ENCODE measurements around the gene CNTNAP2.

The CNTNAP2 gene

DNA sequence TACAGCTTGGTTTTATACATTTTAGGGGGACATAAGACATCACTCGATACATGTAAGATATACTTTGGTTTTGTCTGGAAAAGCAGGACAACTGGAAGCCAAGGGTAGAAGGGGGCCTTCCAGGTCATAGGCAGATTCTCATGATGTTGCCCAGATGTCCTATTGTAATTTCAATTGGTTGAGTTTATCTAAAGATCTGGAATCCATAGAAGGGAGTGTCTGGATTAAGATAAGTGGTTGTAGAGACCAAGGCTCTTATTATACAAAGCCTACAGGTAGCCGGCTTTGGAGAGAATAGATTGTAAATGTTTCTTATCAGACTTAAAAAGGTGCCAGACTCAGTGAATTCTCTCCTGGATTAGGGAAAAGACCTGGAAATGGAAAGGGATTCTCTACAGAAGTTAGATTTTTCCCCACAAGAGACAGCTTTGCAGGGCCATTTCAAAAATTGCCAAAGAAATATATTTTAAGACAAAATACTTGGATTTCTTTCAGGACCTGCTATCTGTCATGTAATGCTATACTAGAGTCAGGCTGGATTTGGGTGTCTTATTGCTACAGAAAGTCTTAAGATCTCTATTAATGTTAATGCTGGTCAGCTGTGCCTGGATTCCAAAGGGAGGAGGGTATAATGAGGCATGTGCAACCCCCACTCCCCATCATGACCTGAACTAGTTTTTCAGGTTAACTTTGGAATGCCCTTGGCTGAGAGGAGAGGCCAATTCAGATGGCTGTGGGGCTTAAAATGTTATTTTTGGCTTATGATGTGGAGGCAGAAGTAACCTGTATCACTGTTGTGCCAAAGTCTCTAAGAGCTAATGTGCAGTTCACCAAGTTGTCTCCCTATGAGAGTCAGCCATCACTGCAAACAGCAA lies 1962.8 kb downstream of the CNTNAP2 start:
- no peak for TF ChIP-seq JUND (IDR thresholded peaks at IDR 0.05; ENCODE audit: low read depth)
- no peak for DNase-seq (ENCODE audit: low read depth in 1 of 2, low spot score in 1 of 2)
- in situ Hi-C loops (cut with HindIII; ENCODE audit: low pct_unique_long_range_greater_than_20kb, low sequenced_read_pairs): no loop called here

DNA sequence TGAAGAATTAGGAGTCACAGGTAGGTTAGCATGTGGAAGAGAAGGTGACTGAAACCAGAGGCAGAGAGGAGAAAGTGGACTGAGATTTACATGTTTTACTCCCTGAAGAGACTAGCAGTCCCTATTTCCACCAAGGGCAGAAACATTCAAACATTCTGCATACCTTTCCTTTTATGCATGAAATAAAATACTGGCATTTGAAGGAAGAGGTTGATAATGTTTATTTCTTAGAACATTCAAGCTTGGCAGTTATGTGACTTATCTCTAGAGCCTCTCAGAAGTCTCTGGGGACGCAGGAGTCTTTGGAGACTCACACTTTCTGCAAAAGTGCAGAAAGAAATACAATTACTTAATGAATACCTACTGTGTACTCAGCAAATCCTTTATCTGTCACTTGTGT lies 1966.8 kb downstream of the CNTNAP2 start:
- TF ChIP-seq JUND (IDR thresholded peaks at IDR 0.05; ENCODE audit: low read depth): no peak
- in situ Hi-C loops (cut with HindIII; ENCODE audit: low pct_unique_long_range_greater_than_20kb, low sequenced_read_pairs): no loop called here
- no peak for DNase-seq (ENCODE audit: low read depth in 1 of 2, low spot score in 1 of 2)

DNA sequence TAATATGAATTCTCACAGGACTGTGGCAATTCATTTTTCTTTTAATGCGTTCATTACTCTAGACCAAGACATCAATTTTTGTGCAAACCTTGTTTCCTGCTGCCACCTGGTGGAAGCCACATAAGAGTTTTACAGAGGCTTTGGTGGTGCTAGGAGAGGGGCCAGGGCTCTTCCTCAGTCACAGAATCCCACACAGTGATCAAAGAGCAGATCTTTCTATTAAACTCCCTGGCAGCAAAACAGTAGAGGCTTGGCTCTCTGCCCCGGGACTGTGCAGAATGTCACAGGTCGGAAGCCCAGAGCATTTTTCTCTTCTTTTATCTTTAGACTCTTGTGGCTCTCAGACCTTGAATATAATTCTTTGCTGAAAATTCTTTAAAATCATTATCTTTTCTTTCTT lies 1967.5 kb downstream of the CNTNAP2 start:
- peak; percentile 4 to 70 for DNase-seq (ENCODE audit: low read depth in 1 of 2, low spot score in 1 of 2)
- no peak for TF ChIP-seq JUND (IDR thresholded peaks at IDR 0.05; ENCODE audit: low read depth)
- in situ Hi-C loops (cut with HindIII; ENCODE audit: low pct_unique_long_range_greater_than_20kb, low sequenced_read_pairs): no loop called here

DNA sequence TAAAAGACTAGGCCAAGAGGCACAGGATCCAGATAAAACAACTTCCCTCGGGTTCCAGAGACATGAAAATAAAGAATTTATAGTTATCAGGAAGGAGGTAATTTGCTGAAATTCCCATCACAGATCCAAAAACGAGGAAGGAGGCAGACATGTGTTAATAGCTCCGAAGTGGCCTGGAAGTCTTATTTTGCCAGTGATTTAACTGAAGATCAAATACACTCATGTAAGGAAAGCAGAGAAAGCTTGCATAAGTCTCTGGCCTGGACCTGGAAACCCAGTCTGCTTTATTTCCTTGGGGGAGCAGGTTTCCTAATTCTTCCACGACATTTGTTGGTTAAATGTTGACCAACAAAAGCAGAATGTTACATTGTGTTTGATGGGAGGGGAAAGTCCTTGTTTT lies 1975.3 kb downstream of the CNTNAP2 start:
- TF ChIP-seq JUND (IDR thresholded peaks at IDR 0.05; ENCODE audit: low read depth): no peak
- DNase-seq (ENCODE audit: low read depth in 1 of 2, low spot score in 1 of 2): no peak
- in situ Hi-C loops (cut with HindIII; ENCODE audit: low pct_unique_long_range_greater_than_20kb, low sequenced_read_pairs): no loop called here

DNA sequence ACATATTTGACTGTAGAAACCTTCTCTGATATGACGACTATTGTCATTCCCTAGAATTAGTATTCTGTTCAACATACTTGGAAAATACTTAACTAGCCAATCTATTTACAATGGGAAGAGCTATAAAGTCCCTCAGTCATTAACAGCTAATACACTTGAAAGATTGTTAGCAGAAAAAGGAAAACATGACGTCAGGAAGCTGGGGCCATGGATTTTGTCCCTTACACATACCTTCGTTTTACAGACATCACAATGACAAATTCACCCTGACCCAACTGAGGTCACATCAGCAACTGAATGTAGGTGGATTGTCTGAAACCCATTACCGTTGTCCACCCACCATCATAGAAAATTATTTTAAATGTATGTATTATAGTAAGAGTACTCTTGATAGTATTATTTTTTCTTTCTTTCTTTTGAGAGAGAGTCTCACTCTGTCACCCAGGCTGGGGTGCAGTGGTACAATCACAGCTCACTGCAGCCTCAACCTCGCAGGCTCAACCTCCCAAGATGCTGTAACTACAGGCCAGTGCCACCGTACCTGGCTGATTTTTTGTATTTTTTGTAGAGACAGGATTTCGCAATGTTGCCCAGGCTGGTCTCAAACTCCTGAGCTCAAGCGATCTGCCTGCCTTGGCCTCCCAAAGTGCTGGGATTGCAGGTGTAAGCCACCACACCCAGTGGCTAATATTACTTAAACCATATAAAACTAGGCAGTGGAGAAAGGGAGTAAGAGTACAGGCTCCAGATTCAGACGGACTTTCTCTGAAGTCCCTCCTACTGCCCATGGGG lies 1977.0 kb downstream of the CNTNAP2 start:
- no peak for DNase-seq (ENCODE audit: low read depth in 1 of 2, low spot score in 1 of 2)
- no peak for TF ChIP-seq JUND (IDR thresholded peaks at IDR 0.05; ENCODE audit: low read depth)
- in situ Hi-C loops (cut with HindIII; ENCODE audit: low pct_unique_long_range_greater_than_20kb, low sequenced_read_pairs): no loop called here

DNA sequence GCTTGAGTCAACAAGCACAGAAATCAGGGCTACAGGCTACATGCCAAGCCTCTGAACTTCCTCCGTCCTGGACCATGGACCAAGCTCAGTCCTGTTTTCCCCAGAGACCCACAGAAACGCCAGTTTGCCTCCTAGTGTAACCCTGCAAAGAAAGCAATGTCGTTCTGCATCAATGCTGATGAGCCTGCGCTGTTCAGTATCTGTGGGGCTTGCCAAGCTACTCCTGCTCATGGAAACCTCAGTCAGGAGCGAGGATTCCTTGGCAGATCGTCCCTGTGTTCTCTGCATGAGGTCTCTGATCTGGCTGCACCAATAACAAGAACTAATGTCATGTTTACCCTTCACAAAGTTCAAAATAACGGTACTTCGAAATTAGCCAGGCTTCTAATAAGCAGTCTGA lies 1978.5 kb downstream of the CNTNAP2 start:
- TF ChIP-seq JUND (IDR thresholded peaks at IDR 0.05; ENCODE audit: low read depth): no peak
- in situ Hi-C loops (cut with HindIII; ENCODE audit: low pct_unique_long_range_greater_than_20kb, low sequenced_read_pairs): no loop called here
- DNase-seq (ENCODE audit: low read depth in 1 of 2, low spot score in 1 of 2): no peak

DNA sequence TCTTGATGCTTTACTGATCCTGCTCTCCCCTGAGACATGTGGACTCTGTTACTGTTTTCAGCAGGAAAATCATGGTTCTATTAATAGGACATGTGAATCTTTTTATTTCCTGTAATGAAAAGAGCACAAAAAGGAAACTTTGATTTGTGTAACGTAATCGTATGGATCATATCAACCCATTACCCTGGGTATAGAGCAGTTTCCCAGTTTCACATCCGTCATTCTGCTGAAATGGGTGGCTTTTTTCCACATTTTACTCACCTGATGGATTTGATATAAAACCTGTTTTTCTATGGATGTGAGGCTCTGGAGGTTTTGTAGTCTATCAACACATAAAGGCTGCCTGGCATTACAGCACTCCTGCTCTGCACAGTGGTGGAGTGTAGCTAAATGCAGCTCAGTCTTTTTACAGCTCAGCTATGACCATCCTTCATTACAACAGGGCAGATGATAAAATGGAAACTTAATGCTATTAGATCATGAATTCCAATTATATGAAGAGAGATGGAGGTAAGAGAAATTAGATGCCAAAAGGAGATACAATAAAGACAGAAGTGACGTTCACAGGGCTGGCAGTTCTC lies 1987.6 kb downstream of the CNTNAP2 start:
- no peak for DNase-seq (ENCODE audit: low read depth in 1 of 2, low spot score in 1 of 2)
- in situ Hi-C loops (cut with HindIII; ENCODE audit: low pct_unique_long_range_greater_than_20kb, low sequenced_read_pairs): no loop called here
- TF ChIP-seq JUND (IDR thresholded peaks at IDR 0.05; ENCODE audit: low read depth): no peak

DNA sequence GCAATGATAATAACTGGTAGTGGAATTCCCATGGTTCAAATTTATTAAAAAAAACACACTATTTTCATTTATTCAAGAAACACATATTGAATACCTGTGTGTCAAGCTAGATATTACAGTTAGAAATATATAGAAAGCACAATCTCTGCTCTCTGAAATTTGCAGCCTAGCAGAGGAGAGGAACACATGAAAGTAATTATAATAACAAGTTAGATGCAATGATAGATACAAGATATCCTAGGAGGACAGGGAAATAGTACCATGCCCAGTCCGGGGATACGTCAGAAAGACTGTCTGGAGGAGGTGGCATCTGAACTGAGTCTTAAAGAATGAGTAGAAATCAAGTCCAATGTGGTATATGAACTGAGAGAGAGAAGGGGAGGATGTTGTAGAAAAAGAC lies 1988.3 kb downstream of the CNTNAP2 start:
- in situ Hi-C loops (cut with HindIII; ENCODE audit: low pct_unique_long_range_greater_than_20kb, low sequenced_read_pairs): no loop called here
- TF ChIP-seq JUND (IDR thresholded peaks at IDR 0.05; ENCODE audit: low read depth): no peak
- DNase-seq (ENCODE audit: low read depth in 1 of 2, low spot score in 1 of 2): no peak

DNA sequence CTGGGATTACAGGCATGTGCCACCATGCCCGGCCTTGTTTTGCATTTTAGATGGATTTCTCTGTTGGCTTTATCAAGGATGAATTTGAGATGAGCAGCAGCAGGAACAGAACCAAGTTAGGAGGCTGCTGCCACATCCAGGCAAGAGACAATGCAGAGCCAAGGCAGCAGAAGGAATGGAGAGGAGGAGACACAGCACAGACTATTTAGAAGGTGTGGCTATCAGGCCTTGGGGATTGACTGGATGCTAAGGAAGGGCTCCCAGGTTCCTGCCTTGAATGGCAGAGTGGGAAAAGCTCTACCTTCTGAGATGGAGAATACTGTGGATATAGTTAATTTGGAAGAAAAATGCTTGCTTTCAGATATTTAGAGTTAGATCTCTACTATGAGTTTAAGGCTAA lies 1989.3 kb downstream of the CNTNAP2 start:
- in situ Hi-C loops (cut with HindIII; ENCODE audit: low pct_unique_long_range_greater_than_20kb, low sequenced_read_pairs): no loop called here
- DNase-seq (ENCODE audit: low read depth in 1 of 2, low spot score in 1 of 2): no peak
- no peak for TF ChIP-seq JUND (IDR thresholded peaks at IDR 0.05; ENCODE audit: low read depth)

DNA sequence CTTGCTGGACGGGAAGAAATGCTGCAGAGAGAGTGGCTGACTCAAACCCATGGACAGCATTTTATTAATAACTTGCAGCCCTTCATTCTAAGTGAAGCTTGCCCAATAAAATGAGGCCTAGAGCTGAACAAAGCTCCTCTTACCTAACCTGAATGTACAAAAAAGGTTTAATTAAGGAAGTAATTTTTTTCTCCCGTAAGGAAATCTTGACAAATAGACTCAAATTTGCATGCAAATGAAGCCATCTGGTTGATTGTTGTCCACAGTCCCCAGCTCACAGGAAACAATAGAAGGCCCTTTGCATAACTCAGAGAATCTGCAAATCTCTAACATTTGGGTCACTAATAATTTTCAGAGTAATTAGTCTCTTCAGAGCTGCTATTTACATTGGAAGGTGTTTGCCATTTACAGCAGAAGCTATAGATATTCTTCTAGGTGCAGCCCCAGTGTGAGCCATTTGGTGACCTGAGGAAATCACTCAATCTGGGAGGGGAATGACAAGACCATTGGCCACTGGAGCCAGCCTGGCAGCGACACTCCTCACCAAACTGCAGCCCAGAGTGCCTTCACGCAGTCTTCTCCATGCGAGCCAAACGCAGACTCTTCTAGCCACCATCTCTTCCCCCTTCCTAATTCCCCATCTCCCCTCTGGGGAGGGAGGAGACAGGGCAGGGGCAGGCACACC lies 1991.0 kb downstream of the CNTNAP2 start:
- TF ChIP-seq JUND (IDR thresholded peaks at IDR 0.05; ENCODE audit: low read depth): no peak
- no peak for DNase-seq (ENCODE audit: low read depth in 1 of 2, low spot score in 1 of 2)
- in situ Hi-C loops (cut with HindIII; ENCODE audit: low pct_unique_long_range_greater_than_20kb, low sequenced_read_pairs): no loop called here

DNA sequence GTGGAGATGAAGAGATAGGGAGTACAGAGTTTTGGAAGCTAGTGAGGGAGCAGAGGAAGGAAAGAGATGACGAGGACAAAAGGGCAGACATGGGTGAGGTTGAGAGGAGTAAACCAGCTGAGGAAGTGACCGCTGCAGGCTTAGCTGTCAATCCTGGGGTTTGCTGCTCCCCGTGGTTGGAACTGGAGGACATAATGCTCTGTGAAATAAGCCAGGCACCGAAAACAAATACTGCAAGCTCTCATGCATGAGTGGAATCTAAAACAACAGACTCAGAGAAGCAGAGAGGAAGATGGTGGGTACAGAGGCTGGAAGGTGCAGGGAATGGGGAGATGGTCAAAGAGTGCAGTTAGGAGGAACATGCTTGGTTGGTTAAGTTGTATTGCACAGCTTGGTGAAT lies 1991.8 kb downstream of the CNTNAP2 start:
- DNase-seq (ENCODE audit: low read depth in 1 of 2, low spot score in 1 of 2): no peak
- TF ChIP-seq JUND (IDR thresholded peaks at IDR 0.05; ENCODE audit: low read depth): no peak
- in situ Hi-C loops (cut with HindIII; ENCODE audit: low pct_unique_long_range_greater_than_20kb, low sequenced_read_pairs): no loop called here

DNA sequence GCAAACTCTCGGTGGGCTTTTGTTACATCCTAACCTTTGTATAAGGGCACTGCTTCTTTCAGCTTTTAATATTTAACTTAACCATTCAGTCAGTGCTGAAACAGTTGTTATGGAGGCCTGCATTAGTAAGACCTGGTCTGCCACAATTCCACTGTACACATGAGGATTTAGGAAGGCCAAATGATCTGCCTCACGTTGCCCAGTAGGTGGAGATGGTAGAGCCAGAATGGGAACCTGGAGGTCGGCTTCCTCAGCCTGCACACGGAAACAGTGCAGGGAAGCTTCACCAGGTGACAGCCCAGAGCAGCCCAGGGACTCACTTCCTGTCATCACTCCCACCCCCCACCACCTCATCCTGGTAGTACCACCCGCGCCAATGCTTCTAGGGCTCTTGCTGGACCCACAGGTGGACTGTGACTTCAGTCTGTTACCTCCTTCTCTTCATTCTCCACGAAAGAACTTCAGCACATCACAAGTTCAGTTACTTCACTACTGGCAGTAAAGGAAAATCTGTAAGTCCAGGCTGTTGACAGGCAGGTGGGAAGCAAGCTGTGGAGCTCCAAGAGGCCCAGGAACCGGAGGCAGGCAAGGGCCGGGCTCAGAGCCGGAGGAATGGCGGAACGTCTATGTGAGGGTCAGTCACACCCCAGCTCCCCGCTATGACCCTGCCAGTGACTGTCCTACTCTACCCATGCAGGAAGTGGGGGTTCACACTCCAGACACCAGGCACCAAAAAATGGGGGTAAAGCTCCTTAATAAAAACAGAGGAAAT lies 1993.7 kb downstream of the CNTNAP2 start:
- no peak for TF ChIP-seq JUND (IDR thresholded peaks at IDR 0.05; ENCODE audit: low read depth)
- DNase-seq (ENCODE audit: low read depth in 1 of 2, low spot score in 1 of 2): peak; percentile 7 to 65
- in situ Hi-C loops (cut with HindIII; ENCODE audit: low pct_unique_long_range_greater_than_20kb, low sequenced_read_pairs): no loop called here

Data from T47D (cell line).